Progenitor cell of endocrine pancreas (in vitro differentiated cells): ENCODE data around the gene KIFC1. TPM values are rescaled to one million over a fixed set of nuclear protein-coding genes. Genes with fewer than 3 reads are reported as not detected.

Source experiments
- DNase-seq: peaks from one replicate; pipeline ENCODE4 v3.0.0; 2021; ENCODE audit warnings: low spot score; ENCODE audit not compliant: unreplicated experiment
- H3K27ac Mint-ChIP-seq: 2 replicates; pipeline ENCODE4 v1.8.0; 2021; ENCODE audit warnings: mild to moderate bottlenecking, moderate library complexity, mixed read lengths
- H3K27me3 Mint-ChIP-seq: 2 replicates; pipeline ENCODE4 v1.8.0; 2021; ENCODE audit warnings: mixed read lengths
- H3K36me3 Mint-ChIP-seq: 2 replicates; pipeline ENCODE4 v1.8.0; 2022; ENCODE audit warnings: mixed read lengths; ENCODE audit not compliant: insufficient read depth
- H3K4me1 Mint-ChIP-seq: 2 replicates; pipeline ENCODE4 v1.8.0; 2021; ENCODE audit warnings: low read depth, mixed read lengths
- H3K4me3 Mint-ChIP-seq: 2 replicates; pipeline ENCODE4 v1.8.0; 2021; ENCODE audit warnings: low read depth, mild to moderate bottlenecking, moderate library complexity, mixed read lengths
- H3K9me3 Mint-ChIP-seq: 2 replicates; pipeline ENCODE4 v1.8.0; 2021; ENCODE audit warnings: low read depth, mixed read lengths
- CTCF ChIP-seq: fragments of 200-600 bp; sonication (generic); IDR thresholded peaks from one replicate; pipeline ENCODE4 v1.5.0; 2021; ENCODE audit warnings: antibody characterized with exemption, mild to moderate bottlenecking; ENCODE audit not compliant: unreplicated experiment
- total RNA-seq: library from RNA; stranded (reverse); gene quantifications from 2 replicates; pipeline ENCODE4 v1.2.1, GENCODE V29; 2021

The KIFC1 gene
- total RNA-seq, 1 donor from 2014 or later: 46.6 TPM

- Mint-ChIP-seq H3K4me3 (no peak overlapping the region), H3K27me3 (no peaks in the 10 kb centered on the region), H3K4me1 (peaks cover 2% of the 10 kb centered on the region), H3K9me3 (no peaks in the 10 kb centered on the region), H3K27ac (no peak overlapping the region), H3K36me3 (no peaks in the 10 kb centered on the region)
- TF ChIP-seq CTCF: no peak
- DNase-seq: no peak
These were observed 8.0 kb upstream of the KIFC1 start for GRCh38 chr6:33383427-33384185.

GRCh38 chr6:33384581-33385020, 7.0 kb upstream of the KIFC1 start:
- Mint-ChIP-seq H3K36me3 (no peaks in the 10 kb centered on the region), H3K9me3 (no peaks in the 10 kb centered on the region), H3K4me1 (peaks cover 2% of the 10 kb centered on the region), H3K27ac (no peak overlapping the region), H3K4me3 (no peak overlapping the region), H3K27me3 (no peaks in the 10 kb centered on the region)
- no peak for DNase-seq
- peak; percentile 32 for TF ChIP-seq CTCF

GRCh38 chr6:33390173-33390572, 1.4 kb upstream of the KIFC1 start:
- DNase-seq: no peak
- Mint-ChIP-seq H3K27ac (peak overlapping the region; percentile 95), H3K36me3 (peaks cover 1% of the 10 kb centered on the region), H3K27me3 (no peaks in the 10 kb centered on the region), H3K9me3 (no peaks in the 10 kb centered on the region), H3K4me3 (no peak overlapping the region), H3K4me1 (peaks cover 24% of the 10 kb centered on the region)
- TF ChIP-seq CTCF: no peak

- Mint-ChIP-seq H3K27ac (peak overlapping the region; percentile 95), H3K4me3 (peak overlapping the region; percentile 90), H3K27me3 (no peaks in the 10 kb centered on the region), H3K36me3 (peaks cover 1% of the 10 kb centered on the region), H3K4me1 (peaks cover 27% of the 10 kb centered on the region), H3K9me3 (no peaks in the 10 kb centered on the region)
- no peak for TF ChIP-seq CTCF
- DNase-seq: no peak
These were observed 801 bp upstream of the KIFC1 start for GRCh38 chr6:33390767-33391277.

- TF ChIP-seq CTCF: no peak
- peaks cover 27% of the 10 kb centered on the region for H3K4me1 Mint-ChIP-seq
- no peaks in the 10 kb centered on the region for H3K27me3 Mint-ChIP-seq
- H3K9me3 Mint-ChIP-seq: no peaks in the 10 kb centered on the region
- H3K4me3 Mint-ChIP-seq: peak overlapping the region; percentile 90
- no peak for DNase-seq
- H3K27ac Mint-ChIP-seq: peak overlapping the region; percentile 95
- H3K36me3 Mint-ChIP-seq: peaks cover 1% of the 10 kb centered on the region
These were observed 435 bp downstream of the KIFC1 start for GRCh38 chr6:33391922-33392594.
